GM21423 (cell line): ENCODE results near the gene DGKB.

Experiments used
- ATAC-seq: cut with Tn5 transposase; IDR thresholded peaks from one replicate; pipeline ENCODE4 v1.9.1; 2021; ENCODE audit warnings: mild to moderate bottlenecking, moderate library complexity; ENCODE audit not compliant: unreplicated experiment

Gene DGKB

DNA sequence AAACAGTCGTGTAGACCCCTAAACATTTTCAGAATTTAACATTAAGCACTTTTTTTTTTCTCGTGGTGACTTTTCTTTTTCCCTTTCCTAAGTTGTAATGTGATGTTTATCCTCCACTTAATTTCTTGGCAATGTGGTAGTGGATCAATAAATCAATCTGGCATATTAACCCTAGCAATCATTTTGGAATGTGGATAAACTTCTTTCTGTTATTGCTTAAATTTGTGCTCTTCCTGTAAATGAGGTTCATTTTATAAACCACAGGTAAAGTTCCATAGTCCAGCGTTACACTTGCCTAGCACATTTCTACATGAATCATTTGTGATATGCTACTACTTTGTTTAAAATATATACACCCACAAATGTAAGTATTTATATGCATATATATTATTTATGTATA, 665.7 kb downstream of the DGKB start:
- no peak for ATAC-seq

DNA sequence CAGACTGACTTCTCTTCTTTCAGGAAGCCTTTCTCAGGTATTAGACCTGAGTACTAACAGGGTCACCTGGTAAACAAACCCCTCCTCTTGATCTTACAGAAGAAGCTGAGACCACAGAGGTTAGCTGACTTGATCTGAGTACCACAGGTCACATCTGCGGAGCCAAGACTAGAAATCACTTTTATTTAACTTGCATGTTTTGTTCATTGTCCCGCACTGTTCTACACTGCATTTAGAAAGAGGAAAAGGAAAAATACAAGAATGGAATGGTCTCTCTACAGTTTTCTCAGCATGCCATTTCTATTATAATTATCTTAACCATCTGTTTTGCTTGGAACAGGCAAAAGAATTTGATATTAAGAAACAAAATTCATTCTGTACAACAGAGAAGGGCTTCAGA, 667.5 kb downstream of the DGKB start:
- no peak for ATAC-seq

- no peak for ATAC-seq
Observed at GRCh38 chr7:14233868-14234369, 668.6 kb downstream of the DGKB start.

DNA sequence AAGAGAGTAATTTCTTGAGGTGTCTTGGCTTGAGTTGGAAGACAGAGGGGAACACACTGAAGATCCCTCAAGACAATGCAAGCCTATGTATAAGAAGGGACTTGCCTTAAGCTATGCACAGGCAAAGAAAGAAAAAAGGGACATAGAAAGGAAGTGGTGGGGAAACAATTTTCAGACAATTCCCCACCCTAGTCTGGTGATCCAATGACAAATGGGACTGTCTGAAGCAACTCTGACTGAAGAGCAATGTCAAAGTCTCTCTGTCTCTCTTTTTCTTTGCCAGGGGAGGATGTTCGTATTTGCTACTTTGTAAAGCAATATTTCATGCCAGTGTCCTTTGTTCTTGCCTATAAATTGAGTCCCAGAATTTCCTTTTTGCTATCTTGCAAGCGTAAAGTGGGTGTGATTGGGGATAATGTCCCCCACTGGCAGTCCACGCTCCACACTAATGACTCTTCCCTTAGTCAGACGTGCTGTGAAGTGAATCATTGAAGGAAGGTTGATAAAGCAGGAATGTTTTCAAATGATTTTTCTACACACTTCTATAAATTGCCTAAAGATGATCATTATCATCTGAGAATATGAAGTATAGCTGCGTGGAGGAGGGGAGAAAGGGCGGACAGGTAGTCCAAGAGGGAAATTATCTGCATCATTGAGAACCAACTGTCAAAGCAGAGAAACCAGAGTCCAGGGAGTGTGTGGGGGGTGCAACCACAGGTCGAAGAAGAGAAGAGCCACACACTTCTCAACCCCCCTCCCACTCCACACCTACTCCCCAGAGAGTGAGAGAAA, 669.3 kb downstream of the DGKB start:
- ATAC-seq: no peak

- no peak for ATAC-seq
Observed at GRCh38 chr7:14229047-14229446, 673.5 kb downstream of the DGKB start.

DNA sequence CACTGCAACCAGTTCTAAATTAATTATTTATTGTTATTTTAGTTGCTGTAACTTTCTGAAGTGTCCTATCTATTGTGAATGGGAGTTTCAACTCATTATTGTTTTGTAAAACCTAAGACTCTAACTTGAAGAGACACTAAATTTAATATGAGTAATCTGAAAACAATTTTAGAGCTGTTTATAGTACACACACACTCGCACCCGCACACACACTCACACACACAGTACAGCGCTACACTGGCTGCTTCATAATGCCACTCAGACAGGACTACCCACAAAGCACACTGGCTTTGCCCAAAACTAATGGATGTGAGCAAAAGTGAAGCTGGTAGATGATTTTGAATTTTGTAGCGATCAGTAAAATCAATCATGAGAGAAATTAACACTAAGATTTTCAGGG, 674.2 kb downstream of the DGKB start:
- ATAC-seq: no peak

GRCh38 chr7:14226126-14226525, 676.4 kb downstream of the DGKB start:
- no peak for ATAC-seq

DNA sequence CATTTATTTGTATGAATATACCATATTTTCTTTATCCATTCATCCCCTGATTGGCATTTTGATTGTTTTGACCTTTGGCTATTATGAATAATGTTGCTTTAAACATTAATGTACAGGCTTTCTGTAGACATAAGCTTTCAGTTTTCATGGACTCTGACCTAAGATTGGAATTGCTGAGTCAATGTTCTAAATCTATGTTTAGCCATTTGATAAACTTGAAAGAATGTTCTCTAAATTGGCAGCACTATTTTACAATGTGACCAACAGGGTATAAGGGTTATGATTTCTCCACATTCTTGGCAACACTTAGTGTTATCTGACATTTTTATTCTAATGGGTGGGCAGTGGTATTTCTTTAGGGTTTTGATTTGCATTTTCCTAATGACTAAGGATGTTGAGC, 683.4 kb downstream of the DGKB start:
- no peak for ATAC-seq

- ATAC-seq: no peak
Observed at GRCh38 chr7:14218338-14218737, 684.2 kb downstream of the DGKB start.

GRCh38 chr7:14209896-14210484, 692.6 kb downstream of the DGKB start:
- ATAC-seq: no peak

DNA sequence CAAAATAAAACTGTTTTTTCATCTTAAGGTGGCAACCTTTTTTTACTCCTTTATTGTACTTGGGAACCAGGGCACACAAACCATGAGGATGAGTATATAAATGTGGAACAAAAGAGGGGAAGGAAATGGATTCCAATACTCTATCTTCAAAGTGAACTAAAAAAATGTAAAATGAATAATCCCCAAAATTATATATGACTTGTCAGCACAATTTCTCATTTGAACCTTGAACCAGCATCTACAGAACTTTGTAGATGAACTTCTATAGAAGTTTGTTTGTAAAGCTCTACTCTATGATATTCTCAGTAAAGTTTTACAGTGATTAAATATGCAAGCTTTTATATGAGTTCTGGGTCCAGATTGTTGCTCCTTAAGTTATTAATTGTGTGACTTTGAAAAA, 694.8 kb downstream of the DGKB start:
- no peak for ATAC-seq

DNA sequence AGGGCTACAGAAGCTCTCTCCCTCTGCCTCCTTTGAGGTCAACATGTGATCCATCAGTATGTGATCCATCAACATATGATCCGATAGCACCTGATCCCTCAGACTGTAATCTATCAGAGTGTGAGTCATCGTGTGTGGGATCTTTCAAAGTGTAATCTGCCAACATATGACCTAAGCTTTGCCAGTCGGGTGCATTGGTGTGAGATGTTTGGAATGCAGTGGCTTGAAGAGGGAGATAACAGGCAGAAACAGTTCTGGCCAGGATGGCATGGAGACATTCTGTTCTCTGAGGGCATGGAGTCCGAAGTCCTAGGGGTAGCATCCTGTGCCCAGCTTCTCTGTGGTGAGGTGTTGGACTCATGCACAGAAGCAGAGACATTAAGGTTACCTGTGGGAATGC, 695.4 kb downstream of the DGKB start:
- ATAC-seq: no peak

DNA sequence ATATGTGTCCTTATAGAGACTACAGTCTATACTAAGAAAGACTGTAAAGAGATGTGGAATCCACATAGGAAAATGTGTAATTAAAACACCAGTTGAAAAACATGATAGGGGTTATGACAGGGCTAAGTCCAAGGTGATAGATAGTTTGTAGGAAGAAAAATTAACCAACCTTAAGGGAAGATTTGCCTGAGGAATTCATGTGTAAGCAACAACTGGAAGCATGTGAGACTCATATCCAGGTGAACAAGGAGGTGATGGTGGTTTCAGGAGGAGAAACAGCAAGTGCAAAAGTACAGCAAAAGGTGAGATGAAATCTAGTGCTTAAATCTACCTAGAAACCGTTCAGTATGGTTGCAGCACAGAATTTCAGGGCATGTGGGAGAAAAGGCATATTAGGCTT, 696.4 kb downstream of the DGKB start:
- ATAC-seq: no peak

- no peak for ATAC-seq
Observed at GRCh38 chr7:14201353-14201752, 701.2 kb downstream of the DGKB start.

- no peak for ATAC-seq
Observed at GRCh38 chr7:14199336-14199735, 703.2 kb downstream of the DGKB start.

- ATAC-seq: no peak
Observed at GRCh38 chr7:14197280-14197679, 705.3 kb downstream of the DGKB start.

- ATAC-seq: no peak
Observed at GRCh38 chr7:14196555-14196954, 706.0 kb downstream of the DGKB start.

DNA sequence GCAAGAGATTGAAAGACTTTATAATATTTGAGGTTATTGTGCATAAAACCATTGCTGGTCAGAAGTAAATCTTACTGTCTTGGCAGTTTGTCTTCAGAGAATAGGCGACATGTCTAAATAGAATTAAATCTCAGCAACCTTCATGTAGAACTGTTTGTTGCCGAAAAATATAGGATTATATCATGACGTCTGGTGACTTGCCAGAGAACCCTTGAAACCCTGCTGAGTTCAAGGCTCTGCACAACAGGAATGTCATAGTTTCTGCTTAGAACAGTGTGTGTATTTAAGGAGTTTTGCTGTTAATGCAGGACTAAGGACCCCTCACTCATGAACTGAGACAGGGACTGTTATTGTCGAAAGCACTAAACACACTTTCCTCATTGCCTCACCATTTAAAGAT, 706.7 kb downstream of the DGKB start:
- ATAC-seq: no peak

- ATAC-seq: no peak
Observed at GRCh38 chr7:14195079-14195478, 707.5 kb downstream of the DGKB start.

- ATAC-seq: no peak
Observed at GRCh38 chr7:14191686-14192098, 710.9 kb downstream of the DGKB start.

GRCh38 chr7:14184292-14184864, 718.2 kb downstream of the DGKB start:
- ATAC-seq: no peak

- no peak for ATAC-seq
Observed at GRCh38 chr7:14179781-14180180, 722.8 kb downstream of the DGKB start.
